Measurements from ENCODE around the gene CDCA8.

Gene CDCA8

GRCh38 chr1:37697090-37697489 lies 4.8 kb downstream of the CDCA8 start:
- H4K20me1 ChIP-seq (ENCODE audit: low read depth, low read length) = no peaks in the 10 kb centered on the region
- peaks cover 47% of the 10 kb centered on the region for H3K79me2 ChIP-seq (ENCODE audit: insufficient read depth, low read length)
- no peak overlapping the region for H3K27ac ChIP-seq (ENCODE audit: low read depth, low read length)
- H3K36me3 ChIP-seq (ENCODE audit: low read length) = peaks cover 53% of the 10 kb centered on the region; the same call in 1 of the 2 replicates
- H3K9ac ChIP-seq (ENCODE audit: low read length) = no peak overlapping the region
- H2AFZ ChIP-seq (ENCODE audit: low read depth, low read length, severe bottlenecking) = no peak overlapping the region
- TF ChIP-seq CTCF (IDR thresholded peaks at IDR 0.05; ENCODE audit: insufficient read depth, low read length, poor library complexity, severe bottlenecking) = no peak
- TF ChIP-seq EZH2phosphoT487 (conservative IDR thresholded peaks at IDR 0.05; ENCODE audit: low read length) = no peak
- no peaks in the 10 kb centered on the region for H3K9me3 ChIP-seq (ENCODE audit: insufficient read depth, low read length)
- no peaks in the 10 kb centered on the region for H3K27me3 ChIP-seq (ENCODE audit: low read length)
- H3K9me2 ChIP-seq (replicated peaks; ENCODE audit: insufficient read depth, low read length) = no peaks in the 10 kb centered on the region
- no peaks in the 10 kb centered on the region; the same call in 1 of the 2 replicates for H3F3A ChIP-seq (ENCODE audit: insufficient read depth)
- H3K4me2 ChIP-seq (ENCODE audit: low read depth, low read length, poor library complexity, severe bottlenecking) = no peak overlapping the region
- no peak overlapping the region for H3K4me3 ChIP-seq (ENCODE audit: insufficient read depth, low read length, poor library complexity, severe bottlenecking)

GRCh38 chr1:37697737-37698136 lies 5.4 kb downstream of the CDCA8 start:
- no peak overlapping the region for H3K4me2 ChIP-seq (ENCODE audit: low read depth, low read length, poor library complexity, severe bottlenecking)

GRCh38 chr1:37699147-37699546 lies 6.8 kb downstream of the CDCA8 start:
- H3F3A ChIP-seq (ENCODE audit: insufficient read depth) = no peaks in the 10 kb centered on the region; the same call in 1 of the 2 replicates
- no peaks in the 10 kb centered on the region for H3K9me3 ChIP-seq (ENCODE audit: insufficient read depth, low read length)
- H3K27ac ChIP-seq (ENCODE audit: low read depth, low read length) = no peak overlapping the region
- peaks cover 58% of the 10 kb centered on the region; the same call in 1 of the 2 replicates for H3K36me3 ChIP-seq (ENCODE audit: low read length)
- H2AFZ ChIP-seq (ENCODE audit: low read depth, low read length, severe bottlenecking) = no peak overlapping the region
- TF ChIP-seq EZH2phosphoT487 (conservative IDR thresholded peaks at IDR 0.05; ENCODE audit: low read length) (no peak), CTCF (IDR thresholded peaks at IDR 0.05; ENCODE audit: insufficient read depth, low read length, poor library complexity, severe bottlenecking) (no peak)
- H4K20me1 ChIP-seq (ENCODE audit: low read depth, low read length) = no peaks in the 10 kb centered on the region
- no peak overlapping the region for H3K9ac ChIP-seq (ENCODE audit: low read length)
- no peaks in the 10 kb centered on the region for H3K9me2 ChIP-seq (replicated peaks; ENCODE audit: insufficient read depth, low read length)
- no peak overlapping the region for H3K4me2 ChIP-seq (ENCODE audit: low read depth, low read length, poor library complexity, severe bottlenecking)
- H3K27me3 ChIP-seq (ENCODE audit: low read length) = no peaks in the 10 kb centered on the region
- peaks cover 30% of the 10 kb centered on the region for H3K79me2 ChIP-seq (ENCODE audit: insufficient read depth, low read length)
- H3K4me3 ChIP-seq (ENCODE audit: insufficient read depth, low read length, poor library complexity, severe bottlenecking) = no peak overlapping the region

More at GRCh38 chr1:37697737-37698136, 5.4 kb downstream of the CDCA8 start:
- Histone ChIP-seq H3K9me2 (replicated peaks; ENCODE audit: insufficient read depth, low read length) (no peaks in the 10 kb centered on the region), H3K36me3 (ENCODE audit: low read length) (peaks cover 53% of the 10 kb centered on the region; the same call in 1 of the 2 replicates), H3K27ac (ENCODE audit: low read depth, low read length) (no peak overlapping the region), H4K20me1 (ENCODE audit: low read depth, low read length) (no peaks in the 10 kb centered on the region), H3K79me2 (ENCODE audit: insufficient read depth, low read length) (peaks cover 43% of the 10 kb centered on the region), H3K4me3 (ENCODE audit: insufficient read depth, low read length, poor library complexity, severe bottlenecking) (no peak overlapping the region), H3K9ac (ENCODE audit: low read length) (no peak overlapping the region), H3K27me3 (ENCODE audit: low read length) (no peaks in the 10 kb centered on the region), H3F3A (ENCODE audit: insufficient read depth) (no peaks in the 10 kb centered on the region; the same call in 1 of the 2 replicates), H3K9me3 (ENCODE audit: insufficient read depth, low read length) (no peaks in the 10 kb centered on the region), H2AFZ (ENCODE audit: low read depth, low read length, severe bottlenecking) (no peak overlapping the region)
- no peak for TF ChIP-seq CTCF (IDR thresholded peaks at IDR 0.05; ENCODE audit: insufficient read depth, low read length, poor library complexity, severe bottlenecking)
- no peak for TF ChIP-seq EZH2phosphoT487 (conservative IDR thresholded peaks at IDR 0.05; ENCODE audit: low read length)
